HL-60/S4 (cell line): ENCODE results near the gene MRPL58.
"Not testable (repeated sequence)": the region's sequence is repeated elsewhere in the genome, so short reads cannot be mapped to it uniquely, and the experiment has no call there.

Experiments used
- in situ Hi-C: fragments of 300-500 bp; cut with MboI; formaldehyde crosslinking; loops from 2 replicates; pipeline ENCODE4 v1.14.3; 2022; ENCODE audit warnings: low sequenced_read_pairs

The MRPL58 gene

GRCh38 chr17:75011401-75012095 lies 922 bp upstream of the MRPL58 start:
- in situ Hi-C loops, result no loop called here

GRCh38 chr17:75012096-75012345 lies 449 bp upstream of the MRPL58 start:
- in situ Hi-C loops, result no loop called here

- in situ Hi-C loops, result no loop called here
Measured at GRCh38 chr17:75013092-75013559, 656 bp downstream of the MRPL58 start.

- in situ Hi-C loops, result no loop called here
Measured at GRCh38 chr17:75019146-75019545, 6.7 kb downstream of the MRPL58 start.

- in situ Hi-C loops, result no loop called here
Measured at GRCh38 chr17:75019710-75020109, 7.2 kb downstream of the MRPL58 start.

- in situ Hi-C loops, result no loop called here
Measured at GRCh38 chr17:75020331-75021110, 8.1 kb downstream of the MRPL58 start.

GRCh38 chr17:75024686-75025397 lies 12.4 kb downstream of the MRPL58 start:
- in situ Hi-C loops, result no loop called here

GRCh38 chr17:75025398-75025734 lies 12.9 kb downstream of the MRPL58 start:
- in situ Hi-C loops, result not testable (repeated sequence)

DNA sequence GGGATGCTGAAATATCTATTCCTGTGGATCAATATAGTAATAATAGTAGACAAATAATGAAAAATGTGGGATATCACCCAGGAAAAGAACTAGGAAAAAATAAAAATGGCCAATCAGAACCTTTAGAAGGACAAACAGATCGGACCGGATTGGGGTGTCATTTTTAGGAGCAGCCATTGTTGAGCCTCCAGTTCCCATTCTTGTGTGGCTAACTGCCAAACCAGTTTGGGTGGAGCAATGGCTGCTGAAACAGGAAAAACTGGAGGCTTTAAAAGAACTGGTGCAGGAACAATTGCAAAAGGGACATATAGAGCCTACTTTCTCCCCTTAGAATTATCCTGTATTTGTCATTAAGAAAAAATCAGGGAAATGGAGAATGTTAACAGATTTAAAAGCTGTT lies 14.2 kb downstream of the MRPL58 start:
- in situ Hi-C loops, result not testable (repeated sequence)

DNA sequence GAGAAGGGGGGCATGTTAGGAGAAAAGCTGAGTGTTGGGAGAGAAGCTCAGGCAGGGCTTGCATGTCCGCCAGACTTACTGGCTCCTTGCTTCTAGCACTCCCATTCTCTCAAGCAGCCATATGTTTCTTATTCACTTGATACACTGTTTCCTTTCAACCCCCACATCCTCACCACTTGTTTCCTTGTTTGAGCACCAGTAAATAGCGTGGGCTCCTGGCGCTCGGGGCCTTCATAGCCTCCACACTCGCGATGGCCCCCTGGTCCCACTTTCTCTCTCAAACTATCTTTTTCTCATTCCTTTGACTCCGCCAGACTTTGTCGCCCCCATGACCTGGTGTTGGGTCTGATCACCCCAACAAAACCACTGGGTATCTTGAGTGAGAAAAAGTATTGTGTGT lies 17.7 kb downstream of the MRPL58 start:
- in situ Hi-C loops, result no loop called here

DNA sequence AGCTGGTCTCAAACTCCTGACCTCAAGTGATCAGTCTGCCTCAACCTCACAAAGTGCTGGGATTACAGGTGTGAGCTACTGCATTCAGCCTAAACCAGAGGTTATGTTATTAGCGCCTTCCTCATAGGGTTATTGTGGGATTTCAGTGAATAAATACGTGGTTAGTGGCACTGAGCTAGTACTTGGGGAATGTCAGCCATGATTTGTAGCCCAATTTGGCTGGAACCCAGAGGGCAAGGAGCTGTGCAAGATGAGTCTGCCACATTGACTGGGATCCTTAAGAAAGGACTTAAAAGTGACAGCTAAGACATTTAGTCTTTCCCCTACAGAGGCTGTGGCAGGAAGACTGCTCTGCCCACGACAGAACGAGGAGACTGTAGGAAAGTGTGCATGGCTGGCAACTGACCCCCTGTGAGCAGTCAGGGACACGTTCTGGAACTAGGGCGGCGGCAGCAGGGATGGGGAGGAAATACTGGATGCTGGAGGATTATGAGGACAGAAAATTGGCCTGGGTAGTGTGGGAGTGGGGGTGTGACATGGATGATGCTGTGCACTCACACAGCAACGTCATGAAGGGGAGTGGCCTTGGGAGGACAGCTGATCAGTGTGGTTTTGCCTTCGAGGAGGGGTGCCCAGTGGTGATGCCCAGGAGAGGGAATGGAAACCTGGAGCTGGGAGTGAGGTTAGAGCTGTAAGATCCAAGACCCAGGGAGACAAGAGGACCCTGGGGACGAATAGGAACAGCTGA lies 19.7 kb downstream of the MRPL58 start:
- in situ Hi-C loops, result no loop called here

DNA sequence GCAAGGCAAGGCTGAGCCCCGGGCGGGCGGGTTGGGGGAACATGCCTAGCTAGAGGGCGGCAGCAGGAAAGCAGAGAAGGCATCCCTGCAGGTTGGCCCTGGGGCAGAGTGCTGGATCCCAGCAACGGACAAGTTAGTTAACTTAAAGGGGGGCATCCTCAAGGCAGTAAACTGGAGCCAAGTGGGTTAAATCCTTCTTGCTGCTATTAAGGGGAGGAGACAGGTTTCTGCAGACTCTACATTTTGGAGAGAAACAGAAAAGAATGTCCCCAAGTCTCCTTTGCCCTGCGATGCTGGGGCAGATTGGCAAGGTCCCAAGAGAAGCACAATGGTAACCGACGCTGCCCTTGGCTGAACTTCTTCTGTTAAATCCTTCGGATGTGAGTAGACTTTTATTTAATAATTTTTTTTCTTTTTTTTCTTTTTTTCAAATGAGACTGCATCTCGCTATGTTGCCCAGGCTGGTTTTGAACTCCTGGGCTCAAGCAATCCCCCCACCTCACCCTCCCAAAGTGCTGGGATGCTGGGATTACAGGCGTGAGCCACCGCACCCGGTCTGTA lies 20.3 kb downstream of the MRPL58 start:
- in situ Hi-C loops, result no loop called here

DNA sequence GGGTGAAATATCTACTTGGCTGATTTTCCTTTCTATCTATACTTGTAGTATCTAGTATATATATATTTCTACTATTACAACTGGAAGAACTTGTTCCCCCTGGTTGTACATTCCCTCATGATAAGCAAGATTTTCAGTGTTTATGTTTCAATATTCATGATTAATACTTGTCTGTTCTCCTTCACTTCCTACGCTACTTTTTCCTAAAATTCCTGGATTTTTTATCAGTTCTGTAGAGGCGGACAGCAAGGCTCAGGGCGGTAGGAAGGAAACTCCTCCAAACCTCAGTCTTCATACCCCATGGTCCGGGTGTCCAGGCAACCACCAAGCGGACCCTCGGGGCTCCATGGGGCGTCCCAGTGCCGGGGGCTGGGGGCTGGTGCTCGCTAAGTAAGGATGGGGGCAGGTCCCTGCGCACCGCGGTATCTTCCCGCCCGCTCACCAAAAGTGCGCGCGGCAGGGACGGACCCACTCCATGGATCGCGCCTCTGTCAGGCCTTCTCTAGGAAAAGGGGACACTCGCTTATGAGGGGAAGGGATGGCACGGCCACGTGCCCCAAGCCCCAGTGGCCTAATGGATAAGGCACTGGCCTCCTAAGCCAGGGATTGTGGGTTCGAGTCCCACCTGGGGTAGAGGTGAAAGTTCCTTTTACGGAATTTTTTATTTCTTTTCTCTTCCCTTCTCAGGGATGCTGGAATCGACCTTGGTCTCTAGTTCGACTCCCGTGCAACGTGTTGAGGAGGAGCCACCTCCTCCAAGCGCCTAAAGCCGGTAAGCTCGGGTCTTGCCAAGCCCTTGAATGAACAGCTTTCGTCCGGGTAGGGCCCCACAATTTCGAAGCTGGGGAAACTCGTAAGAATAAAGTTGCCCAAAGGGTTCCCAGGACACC lies 21.1 kb downstream of the MRPL58 start:
- in situ Hi-C loops, result no loop called here

- in situ Hi-C loops, result no loop called here
Measured at GRCh38 chr17:75034236-75034908, 21.9 kb downstream of the MRPL58 start.

DNA sequence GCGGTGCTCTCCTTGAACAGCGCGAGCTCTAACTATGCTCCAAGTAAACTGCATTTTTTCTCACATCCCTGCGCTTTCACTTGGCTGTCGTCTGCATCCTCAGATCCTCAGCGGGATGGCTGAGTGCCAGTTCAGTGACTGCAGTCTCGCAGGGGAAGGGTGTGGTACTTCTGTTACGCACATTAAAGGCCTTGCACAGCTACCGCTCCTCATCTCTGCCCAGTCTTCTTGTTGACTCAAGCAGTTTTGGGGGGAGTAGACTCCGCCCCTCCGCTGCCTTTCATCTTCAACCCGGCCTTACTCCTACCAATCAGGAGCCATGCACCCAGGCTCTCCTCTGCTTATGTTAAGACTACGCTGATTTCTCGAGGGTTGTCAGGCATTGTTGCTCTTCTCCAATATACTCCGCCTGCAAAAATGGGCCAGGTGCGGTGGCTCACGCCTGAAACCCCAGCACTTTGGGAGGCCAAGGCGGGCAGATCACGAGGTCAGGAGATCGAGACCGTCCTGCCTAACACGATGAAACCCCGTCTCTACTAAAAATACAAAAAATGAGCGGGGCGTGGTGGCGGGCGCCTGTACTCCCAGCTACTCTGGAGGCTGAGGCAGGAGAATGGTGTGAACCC lies 24.3 kb downstream of the MRPL58 start:
- in situ Hi-C loops, result no loop called here

GRCh38 chr17:75039238-75039637 lies 26.8 kb downstream of the MRPL58 start:
- in situ Hi-C loops, result no loop called here

GRCh38 chr17:75041656-75042280 lies 29.3 kb downstream of the MRPL58 start:
- in situ Hi-C loops, result no loop called here

DNA sequence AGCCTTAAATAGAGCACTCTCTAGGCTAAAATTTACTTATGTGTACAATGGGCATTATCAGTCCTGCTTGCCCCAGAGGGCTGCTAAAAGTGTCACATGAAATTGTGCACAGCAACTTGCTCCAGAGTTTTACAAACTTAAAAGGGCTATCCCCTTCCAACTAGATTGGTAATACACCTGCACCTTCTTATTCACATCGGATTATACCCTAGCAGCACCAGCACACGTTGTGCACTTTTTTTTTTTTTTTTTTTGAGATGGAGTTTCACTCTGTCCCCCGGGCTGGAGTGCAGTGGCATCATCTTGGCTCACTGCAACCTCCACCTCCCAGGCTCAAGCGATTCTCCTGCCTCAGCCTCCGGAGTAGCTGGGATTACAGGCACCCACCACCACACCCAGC lies 31.3 kb downstream of the MRPL58 start:
- in situ Hi-C loops, result not testable (repeated sequence)

DNA sequence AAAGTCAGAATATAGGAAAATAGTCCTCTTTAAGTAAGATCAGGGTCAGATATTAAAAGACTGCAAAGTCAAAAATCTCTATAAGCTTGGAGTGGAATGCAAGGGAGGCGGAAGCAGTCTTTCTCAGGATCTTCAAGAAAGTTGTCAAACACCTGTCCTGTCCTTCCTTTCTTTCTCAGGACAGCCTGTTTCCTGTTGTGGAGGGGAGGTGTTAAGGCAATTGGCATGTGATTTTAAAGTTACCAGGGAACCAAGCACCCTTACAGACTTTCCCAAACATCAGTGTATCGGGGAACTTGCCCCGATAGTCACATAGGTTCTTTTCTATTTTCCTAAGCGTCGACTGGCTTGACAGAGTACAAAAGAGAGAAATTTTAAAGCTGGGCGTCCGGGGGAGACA lies 32.2 kb downstream of the MRPL58 start:
- in situ Hi-C loops, result no loop called here
